Fibroblast of lung (primary cell): ENCODE measurements around the gene HCRTR2. TPM values are rescaled to one million over a fixed set of nuclear protein-coding genes. Genes with fewer than 3 reads are reported as not detected.
"Not testable (repeated sequence)": the region's sequence is repeated elsewhere in the genome, so short reads cannot be mapped to it uniquely, and the experiment has no call there.

Experiments used
- DNase-seq, 2 donors: peaks; one replicate each; pipeline versions ENCODE4 v3.0.0 to v3.0.0-alpha.2; 2010; ENCODE audit warnings: low read depth in 2 of 2
- H2AFZ ChIP-seq: 2 replicates; pipeline ENCODE4 v1.5.1; 2012; ENCODE audit warnings: low read length, control low read depth, inconsistent platforms
- H3K27ac ChIP-seq: 2 replicates; pipeline ENCODE4 v1.5.1; 2011; ENCODE audit warnings: low read length, control low read depth; ENCODE audit not compliant: insufficient read depth
- H3K27me3 ChIP-seq: 2 replicates; pipeline ENCODE4 v1.5.1; 2011; ENCODE audit warnings: mild to moderate bottlenecking, low read length; ENCODE audit not compliant: control insufficient read depth, insufficient read depth
- H3K36me3 ChIP-seq: 2 replicates; pipeline ENCODE4 v1.5.1; 2011; ENCODE audit warnings: low read length; ENCODE audit not compliant: control insufficient read depth, insufficient read depth
- H3K4me1 ChIP-seq: 2 replicates; pipeline ENCODE4 v1.5.1; 2011; ENCODE audit warnings: low read length; ENCODE audit not compliant: control insufficient read depth, insufficient read depth; ENCODE audit errors: extremely low read depth
- H3K4me2 ChIP-seq: 2 replicates; pipeline ENCODE4 v1.5.1; 2011; ENCODE audit warnings: low read length, control low read depth; ENCODE audit not compliant: insufficient read depth; ENCODE audit errors: extremely low read depth
- H3K4me3 ChIP-seq, 4 experiments: fragments of 200-600 bp in 1 of 4; sonication (generic) in 1 of 4; replicated peaks in 1 of 4; 2 replicates each; pipeline ENCODE4 v1.5.1; 2011 to 2016; ENCODE audit warnings: low read length in 4 of 4, low read depth in 3 of 4, mild to moderate bottlenecking in 3 of 4, control low read depth in 2 of 4, inconsistent platforms in 1 of 4, mixed read lengths in 1 of 4; ENCODE audit not compliant: insufficient read depth in 1 of 4; ENCODE audit errors: control extremely low read depth in 1 of 4
- H3K79me2 ChIP-seq: 2 replicates; pipeline ENCODE4 v1.5.1; 2012; ENCODE audit warnings: mild to moderate bottlenecking, low read length, inconsistent platforms; ENCODE audit not compliant: control insufficient read depth, insufficient read depth
- H3K9ac ChIP-seq: 2 replicates; pipeline ENCODE4 v1.5.1; 2011; ENCODE audit warnings: mild to moderate bottlenecking, low read length, control low read depth; ENCODE audit not compliant: insufficient read depth
- H3K9me3 ChIP-seq: 2 replicates; pipeline ENCODE4 v1.5.1; 2012; ENCODE audit warnings: low read depth, low read length; ENCODE audit not compliant: control insufficient read depth, insufficient read depth
- H4K20me1 ChIP-seq: 2 replicates; pipeline ENCODE4 v1.5.1; 2011; ENCODE audit warnings: low read length; ENCODE audit not compliant: control insufficient read depth, insufficient read depth; ENCODE audit errors: extremely low read depth
- CTCF ChIP-seq, 2 donors: IDR thresholded peaks in 1 of 2; conservative IDR thresholded peaks in 1 of 2; 1 replicate in 1 of 2; 2 replicates in 1 of 2; pipeline ENCODE4 v1.5.1; 2011 to 2012; ENCODE audit warnings: low read length in 2 of 2, control low read depth in 1 of 2, inconsistent platforms in 1 of 2, low read depth in 1 of 2, mild to moderate bottlenecking in 1 of 2
- EZH2 ChIP-seq: IDR thresholded peaks from 2 replicates; pipeline ENCODE4 v1.5.1; 2012; ENCODE audit warnings: low read length, control low read depth, mild to moderate bottlenecking; ENCODE audit errors: missing control alignments
- polyA plus RNA-seq, 2 donors: library from polyadenylated mRNA; depleted of rRNA in 1 of 2; stranded (reverse) in 1 of 2; unstranded in 1 of 2; fragments of >200 nt; gene quantifications; 2 replicates each; pipeline ENCODE4 v1.2.1, GENCODE V29; 2011 to 2012; ENCODE audit warnings: missing spikeins in 1 of 2
- total RNA-seq: library from RNA; depleted of rRNA; stranded (reverse); fragments of >200 nt; gene quantifications from 2 replicates; pipeline ENCODE4 v1.2.1, GENCODE V29; 2014

Gene HCRTR2
- total and polyA plus RNA-seq, 2 donors (not counting 1 experiment from before 2014, with no cell fraction given) = not detected

DNA sequence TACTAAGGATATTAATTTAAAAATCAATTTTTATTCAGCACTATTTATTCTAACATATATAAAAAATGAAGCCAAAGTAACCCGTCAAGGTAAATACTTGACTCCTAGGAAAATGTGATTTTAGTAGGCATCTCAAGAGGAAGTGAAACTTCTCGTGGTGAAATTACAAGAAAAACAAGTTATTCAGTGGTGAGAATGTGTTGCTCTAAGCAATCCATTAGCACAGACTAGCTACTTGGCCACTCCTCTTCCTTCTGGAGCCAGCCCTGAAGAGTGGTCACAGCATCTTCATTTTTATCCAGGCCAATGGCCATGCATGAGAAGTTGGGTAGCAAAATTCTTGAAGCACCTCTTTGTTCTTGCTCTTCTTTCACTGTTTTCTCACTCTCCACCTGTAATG, 112.5 kb downstream of the HCRTR2 start:
- DNase-seq = no peak
- Histone ChIP-seq H3K27ac (no peak overlapping the region), H2AFZ (no peak overlapping the region), H3K9ac (no peak overlapping the region), H4K20me1 (no peaks in the 10 kb centered on the region), H3K79me2 (no peaks in the 10 kb centered on the region), H3K36me3 (no peaks in the 10 kb centered on the region), H3K4me1 (no peaks in the 10 kb centered on the region), H3K9me3 (no peaks in the 10 kb centered on the region), H3K4me3 (no peak overlapping the region), H3K27me3 (no peaks in the 10 kb centered on the region), H3K4me2 (no peak overlapping the region)
- TF ChIP-seq CTCF (conservative IDR thresholded peaks at IDR 0.05 in 1 of 2, IDR thresholded peaks at IDR 0.05 in 1 of 2; ENCODE audit: low read depth in 1 of 2, low read length in 2 of 2) = no peak
- TF ChIP-seq EZH2 = no peak

DNA sequence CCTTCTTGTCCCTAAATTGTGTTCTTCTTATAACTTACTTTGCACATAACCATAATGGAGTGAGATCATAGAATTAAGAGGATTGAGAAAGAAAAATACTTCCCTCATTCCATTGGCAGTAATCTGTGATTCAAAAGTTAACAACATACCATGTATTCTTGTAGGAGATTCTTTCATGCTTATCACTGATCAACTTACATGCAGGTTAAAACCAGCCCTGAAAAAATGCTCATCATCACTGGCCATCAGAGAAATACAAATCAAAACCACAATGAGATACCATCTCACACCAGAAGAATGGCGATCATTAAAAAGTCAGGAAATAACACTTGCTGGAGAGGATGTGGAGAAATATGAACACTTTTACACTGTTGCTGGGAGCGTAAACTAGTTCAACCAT, 116.4 kb downstream of the HCRTR2 start:
- Histone ChIP-seq H3K4me1 (no peaks in the 10 kb centered on the region), H3K4me2 (no peak overlapping the region), H4K20me1 (no peaks in the 10 kb centered on the region), H3K4me3 (no peak overlapping the region), H3K9me3 (no peaks in the 10 kb centered on the region), H3K27ac (no peak overlapping the region), H3K9ac (no peak overlapping the region), H3K27me3 (no peaks in the 10 kb centered on the region), H3K36me3 (no peaks in the 10 kb centered on the region), H3K79me2 (no peaks in the 10 kb centered on the region), H2AFZ (no peak overlapping the region)
- TF ChIP-seq EZH2 (no peak), CTCF (conservative IDR thresholded peaks at IDR 0.05 in 1 of 2, IDR thresholded peaks at IDR 0.05 in 1 of 2; ENCODE audit: low read depth in 1 of 2, low read length in 2 of 2) (no peak)
- DNase-seq = no peak

- Histone ChIP-seq H3K27ac (no peak overlapping the region), H3K9ac (no peak overlapping the region), H3K27me3 (no peaks in the 10 kb centered on the region), H2AFZ (no peak overlapping the region), H4K20me1 (no peaks in the 10 kb centered on the region), H3K36me3 (no peaks in the 10 kb centered on the region), H3K79me2 (no peaks in the 10 kb centered on the region), H3K4me3 (no peak overlapping the region), H3K4me1 (no peaks in the 10 kb centered on the region), H3K9me3 (no peaks in the 10 kb centered on the region), H3K4me2 (no peak overlapping the region)
- peak; percentile 22 to 45 for TF ChIP-seq CTCF (conservative IDR thresholded peaks at IDR 0.05 in 1 of 2, IDR thresholded peaks at IDR 0.05 in 1 of 2; ENCODE audit: low read depth in 1 of 2, low read length in 2 of 2)
- no peak for TF ChIP-seq EZH2
- DNase-seq = peak in 1 of 2 donors; percentile 47
Measured at GRCh38 chr6:55293116-55293515, 118.8 kb downstream of the HCRTR2 start.

- not testable (repeated sequence) for H3K27ac ChIP-seq, H3K79me2 ChIP-seq
Measured at GRCh38 chr6:55297214-55297613, 122.9 kb downstream of the HCRTR2 start.

More at GRCh38 chr6:55297214-55297613, 122.9 kb downstream of the HCRTR2 start:
- H3K4me3 ChIP-seq, H3K4me2 ChIP-seq, H2AFZ ChIP-seq, DNase-seq, H3K9me3 ChIP-seq, H4K20me1 ChIP-seq, H3K36me3 ChIP-seq, H3K9ac ChIP-seq, H3K4me1 ChIP-seq, H3K27me3 ChIP-seq: not testable (repeated sequence)
